ENCODE data around the gene GMPR2. TPM values are rescaled to one million over a fixed set of nuclear protein-coding genes. Genes with fewer than 3 reads are reported as not detected.

Gene GMPR2
- total RNA-seq, 1 donor from 2014 or later: 47.9 TPM

- Mint-ChIP-seq H3K27ac (ENCODE audit: unreplicated experiment) (no peak overlapping the region), H3K27me3 (ENCODE audit: low read depth) (no peaks in the 10 kb centered on the region), H3K36me3 (ENCODE audit: low read depth) (peaks cover 8% of the 10 kb centered on the region), H3K4me1 (ENCODE audit: low read depth) (peaks cover 32% of the 10 kb centered on the region), H3K9me3 (ENCODE audit: low read depth) (no peaks in the 10 kb centered on the region), H3K4me3 (ENCODE audit: unreplicated experiment) (no peak overlapping the region)
- peak; percentile 42 for DNase-seq (ENCODE audit: low spot score)
- TF ChIP-seq CTCF (IDR thresholded peaks at IDR 0.05): no peak
Measured at GRCh38 chr14:24253936-24254335, 21.2 kb downstream of the GMPR2 start.

GRCh38 chr14:24254630-24255392, 22.1 kb downstream of the GMPR2 start:
- no peak for TF ChIP-seq CTCF (IDR thresholded peaks at IDR 0.05)
- Mint-ChIP-seq H3K27me3 (ENCODE audit: low read depth) (no peaks in the 10 kb centered on the region), H3K4me3 (ENCODE audit: unreplicated experiment) (no peak overlapping the region), H3K27ac (ENCODE audit: unreplicated experiment) (no peak overlapping the region), H3K9me3 (ENCODE audit: low read depth) (no peaks in the 10 kb centered on the region), H3K36me3 (ENCODE audit: low read depth) (peaks cover 8% of the 10 kb centered on the region), H3K4me1 (ENCODE audit: low read depth) (peaks cover 39% of the 10 kb centered on the region)
- DNase-seq (ENCODE audit: low spot score): peak; percentile 78

GRCh38 chr14:24255438-24255837, 22.7 kb downstream of the GMPR2 start:
- TF ChIP-seq CTCF (IDR thresholded peaks at IDR 0.05): no peak
- Mint-ChIP-seq H3K4me1 (ENCODE audit: low read depth) (peaks cover 42% of the 10 kb centered on the region), H3K27ac (ENCODE audit: unreplicated experiment) (no peak overlapping the region), H3K9me3 (ENCODE audit: low read depth) (no peaks in the 10 kb centered on the region), H3K36me3 (ENCODE audit: low read depth) (peaks cover 5% of the 10 kb centered on the region), H3K4me3 (ENCODE audit: unreplicated experiment) (no peak overlapping the region), H3K27me3 (ENCODE audit: low read depth) (no peaks in the 10 kb centered on the region)
- DNase-seq (ENCODE audit: low spot score): peak; percentile 50

GRCh38 chr14:24255931-24256711, 23.4 kb downstream of the GMPR2 start:
- no peaks in the 10 kb centered on the region for H3K9me3 Mint-ChIP-seq (ENCODE audit: low read depth)
- peaks cover 4% of the 10 kb centered on the region for H3K36me3 Mint-ChIP-seq (ENCODE audit: low read depth)
- DNase-seq (ENCODE audit: low spot score): peak; percentile 64
- H3K4me1 Mint-ChIP-seq (ENCODE audit: low read depth): peaks cover 42% of the 10 kb centered on the region
- TF ChIP-seq CTCF (IDR thresholded peaks at IDR 0.05): no peak
- H3K27ac Mint-ChIP-seq (ENCODE audit: unreplicated experiment): no peak overlapping the region
- H3K27me3 Mint-ChIP-seq (ENCODE audit: low read depth): no peaks in the 10 kb centered on the region
- no peak overlapping the region for H3K4me3 Mint-ChIP-seq (ENCODE audit: unreplicated experiment)

GRCh38 chr14:24256960-24257359, 24.2 kb downstream of the GMPR2 start:
- Mint-ChIP-seq H3K36me3 (ENCODE audit: low read depth) (peaks cover 4% of the 10 kb centered on the region), H3K27me3 (ENCODE audit: low read depth) (no peaks in the 10 kb centered on the region), H3K27ac (ENCODE audit: unreplicated experiment) (peak overlapping the region; percentile 85), H3K4me3 (ENCODE audit: unreplicated experiment) (no peak overlapping the region), H3K9me3 (ENCODE audit: low read depth) (no peaks in the 10 kb centered on the region), H3K4me1 (ENCODE audit: low read depth) (peaks cover 35% of the 10 kb centered on the region)
- DNase-seq (ENCODE audit: low spot score): peak; percentile 41
- no peak for TF ChIP-seq CTCF (IDR thresholded peaks at IDR 0.05)
